Measurements from ENCODE around the gene ATP6V0D1. TPM values are rescaled to one million over a fixed set of nuclear protein-coding genes. Genes with fewer than 3 reads are reported as not detected.

Gene ATP6V0D1
- polyA plus RNA-seq (2013, experiment 1 of 4), result 79.7 TPM
- polyA plus RNA-seq (2013, experiment 2 of 4), result 75.4 TPM
- 56.7 TPM for polyA plus RNA-seq (2013, experiment 3 of 4)
- 59.7 TPM for polyA plus RNA-seq (2013, experiment 4 of 4)

- H3K4me1 ChIP-seq (ENCODE audit: control insufficient read depth, insufficient read depth, low read length), result peaks cover 8% of the 10 kb centered on the region
- no peaks in the 10 kb centered on the region for H3K36me3 ChIP-seq (ENCODE audit: control insufficient read depth, insufficient read depth, low read length)
- no peaks in the 10 kb centered on the region for H3K27me3 ChIP-seq (ENCODE audit: control insufficient read depth, insufficient read depth, low read length, poor library complexity, severe bottlenecking)
- H3K27ac ChIP-seq (ENCODE audit: insufficient read depth, low read depth, low read length, poor library complexity, severe bottlenecking), result peak within 1 kb of the TSS; percentile 87
- 0% methylated on average over 57 of the region's 57 CpGs for WGBS, 2 experiments
- H3K4me3 ChIP-seq (ENCODE audit: insufficient read depth, low read depth, low read length), result peak within 1 kb of the TSS; percentile 97
- H3K9me3 ChIP-seq (ENCODE audit: control insufficient read depth, low read length), result no peaks in the 10 kb centered on the region
Measured at GRCh38 chr16:67480833-67481560, at the start of gene ATP6V0D1. ATP6V0D1 (minus strand) TSS chr16:67481157; CDS start chr16:67481086, 71 bp downstream.

GRCh38 chr16:67530013-67530939 is 49.3 kb upstream of the ATP6V0D1 start:
- WGBS, 2 experiments, result 9% methylated on average over 48 of the region's 48 CpGs
- peak overlapping the region; percentile 61 for H3K4me3 ChIP-seq (ENCODE audit: insufficient read depth, low read depth, low read length)
- no peak overlapping the region for H3K27ac ChIP-seq (ENCODE audit: insufficient read depth, low read depth, low read length, poor library complexity, severe bottlenecking)
- peaks cover 13% of the 10 kb centered on the region for H3K4me1 ChIP-seq (ENCODE audit: control insufficient read depth, insufficient read depth, low read length)
- H3K36me3 ChIP-seq (ENCODE audit: control insufficient read depth, insufficient read depth, low read length), result no peaks in the 10 kb centered on the region
- H3K9me3 ChIP-seq (ENCODE audit: control insufficient read depth, low read length), result no peaks in the 10 kb centered on the region
- peaks cover 89% of the 10 kb centered on the region for H3K27me3 ChIP-seq (ENCODE audit: control insufficient read depth, insufficient read depth, low read length, poor library complexity, severe bottlenecking)

DNA sequence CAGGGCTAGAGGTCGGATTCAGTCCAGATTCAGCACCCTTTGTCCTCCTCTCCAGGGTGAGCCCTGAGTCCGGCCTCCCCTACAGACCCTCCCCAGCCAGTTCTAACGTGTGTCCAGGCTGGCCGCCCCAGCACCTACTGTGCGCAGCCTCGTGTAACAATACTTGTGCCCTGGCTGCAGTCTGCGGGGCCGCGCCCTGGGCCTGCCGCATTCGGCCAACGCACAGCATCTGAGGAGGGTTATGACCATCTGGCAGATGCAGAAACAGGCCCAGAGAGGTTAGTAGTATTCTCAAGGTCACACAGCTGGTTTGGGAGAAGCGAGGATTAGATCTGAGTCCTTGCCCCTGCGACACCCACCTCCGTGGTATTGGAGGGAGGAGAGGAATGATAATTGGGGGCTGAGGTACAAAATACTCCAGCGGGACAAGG is 48.6 kb upstream of the ATP6V0D1 start:
- Histone ChIP-seq H3K27ac (ENCODE audit: insufficient read depth, low read depth, low read length, poor library complexity, severe bottlenecking) (no peak overlapping the region), H3K4me3 (ENCODE audit: insufficient read depth, low read depth, low read length) (peak overlapping the region; percentile 61), H3K9me3 (ENCODE audit: control insufficient read depth, low read length) (no peaks in the 10 kb centered on the region), H3K36me3 (ENCODE audit: control insufficient read depth, insufficient read depth, low read length) (no peaks in the 10 kb centered on the region), H3K27me3 (ENCODE audit: control insufficient read depth, insufficient read depth, low read length, poor library complexity, severe bottlenecking) (peaks cover 89% of the 10 kb centered on the region), H3K4me1 (ENCODE audit: control insufficient read depth, insufficient read depth, low read length) (peaks cover 13% of the 10 kb centered on the region)
- 9 to 12% methylated on average over 16 of the region's 16 CpGs for WGBS, 2 experiments

GRCh38 chr16:67528870-67529581 is 48.1 kb upstream of the ATP6V0D1 start:
- Histone ChIP-seq H3K4me1 (ENCODE audit: control insufficient read depth, insufficient read depth, low read length) (peaks cover 13% of the 10 kb centered on the region), H3K36me3 (ENCODE audit: control insufficient read depth, insufficient read depth, low read length) (no peaks in the 10 kb centered on the region), H3K27me3 (ENCODE audit: control insufficient read depth, insufficient read depth, low read length, poor library complexity, severe bottlenecking) (peaks cover 89% of the 10 kb centered on the region), H3K27ac (ENCODE audit: insufficient read depth, low read depth, low read length, poor library complexity, severe bottlenecking) (peak overlapping the region; percentile 63), H3K4me3 (ENCODE audit: insufficient read depth, low read depth, low read length) (peak overlapping the region; percentile 61), H3K9me3 (ENCODE audit: control insufficient read depth, low read length) (no peaks in the 10 kb centered on the region)
- 1% methylated on average over 65 of the region's 65 CpGs for WGBS, 2 experiments

GRCh38 chr16:67528222-67528869 is 47.4 kb upstream of the ATP6V0D1 start, which contains the start of gene RIPOR1:
RIPOR1 (plus strand) TSS chr16:67528829; CDS start chr16:67538447, 9,618 bp downstream.
- 16 to 17% methylated on average over 45 of the region's 45 CpGs for WGBS, 2 experiments
- Histone ChIP-seq H3K4me3 (ENCODE audit: insufficient read depth, low read depth, low read length) (peak within 1 kb of the TSS; percentile 61), H3K36me3 (ENCODE audit: control insufficient read depth, insufficient read depth, low read length) (no peaks in the 10 kb centered on the region), H3K27me3 (ENCODE audit: control insufficient read depth, insufficient read depth, low read length, poor library complexity, severe bottlenecking) (peaks cover 86% of the 10 kb centered on the region), H3K27ac (ENCODE audit: insufficient read depth, low read depth, low read length, poor library complexity, severe bottlenecking) (peak within 1 kb of the TSS; percentile 63), H3K9me3 (ENCODE audit: control insufficient read depth, low read length) (no peaks in the 10 kb centered on the region), H3K4me1 (ENCODE audit: control insufficient read depth, insufficient read depth, low read length) (peaks cover 13% of the 10 kb centered on the region)

GRCh38 chr16:67526149-67526791 is 45.3 kb upstream of the ATP6V0D1 start:
- no peaks in the 10 kb centered on the region for H3K36me3 ChIP-seq (ENCODE audit: control insufficient read depth, insufficient read depth, low read length)
- no peak overlapping the region for H3K27ac ChIP-seq (ENCODE audit: insufficient read depth, low read depth, low read length, poor library complexity, severe bottlenecking)
- peaks cover 13% of the 10 kb centered on the region for H3K4me1 ChIP-seq (ENCODE audit: control insufficient read depth, insufficient read depth, low read length)
- no peaks in the 10 kb centered on the region for H3K9me3 ChIP-seq (ENCODE audit: control insufficient read depth, low read length)
- H3K4me3 ChIP-seq (ENCODE audit: insufficient read depth, low read depth, low read length), result no peak overlapping the region
- peaks cover 72% of the 10 kb centered on the region for H3K27me3 ChIP-seq (ENCODE audit: control insufficient read depth, insufficient read depth, low read length, poor library complexity, severe bottlenecking)
- WGBS, 2 experiments, result 88 to 92% methylated on average over 3 of the region's 3 CpGs

- H3K4me1 ChIP-seq (ENCODE audit: control insufficient read depth, insufficient read depth, low read length), result peaks cover 8% of the 10 kb centered on the region
- H3K9me3 ChIP-seq (ENCODE audit: control insufficient read depth, low read length), result no peaks in the 10 kb centered on the region
- no peak overlapping the region for H3K27ac ChIP-seq (ENCODE audit: insufficient read depth, low read depth, low read length, poor library complexity, severe bottlenecking)
- H3K36me3 ChIP-seq (ENCODE audit: control insufficient read depth, insufficient read depth, low read length), result no peaks in the 10 kb centered on the region
- peaks cover 63% of the 10 kb centered on the region for H3K27me3 ChIP-seq (ENCODE audit: control insufficient read depth, insufficient read depth, low read length, poor library complexity, severe bottlenecking)
- H3K4me3 ChIP-seq (ENCODE audit: insufficient read depth, low read depth, low read length), result no peak overlapping the region
- 70 to 72% methylated on average over 11 of the region's 11 CpGs for WGBS, 2 experiments
Measured at GRCh38 chr16:67525176-67525860, 44.4 kb upstream of the ATP6V0D1 start.

GRCh38 chr16:67521095-67521804 is 40.3 kb upstream of the ATP6V0D1 start:
- 2 to 3% methylated on average over 25 of the region's 25 CpGs for WGBS, 2 experiments
- Histone ChIP-seq H3K27me3 (ENCODE audit: control insufficient read depth, insufficient read depth, low read length, poor library complexity, severe bottlenecking) (peaks cover 31% of the 10 kb centered on the region), H3K27ac (ENCODE audit: insufficient read depth, low read depth, low read length, poor library complexity, severe bottlenecking) (peak overlapping the region; percentile 93), H3K36me3 (ENCODE audit: control insufficient read depth, insufficient read depth, low read length) (no peaks in the 10 kb centered on the region), H3K4me3 (ENCODE audit: insufficient read depth, low read depth, low read length) (peak overlapping the region; percentile 40), H3K4me1 (ENCODE audit: control insufficient read depth, insufficient read depth, low read length) (no peaks in the 10 kb centered on the region), H3K9me3 (ENCODE audit: control insufficient read depth, low read length) (no peaks in the 10 kb centered on the region)

All from ectodermal cell (in vitro differentiated cells).